H9 (cell line): ENCODE data around the gene GLCCI1. TPM values are rescaled to one million over a fixed set of nuclear protein-coding genes. Genes with fewer than 3 reads are reported as not detected.

Source experiments
- DNase-seq: peaks from one replicate; pipeline ENCODE4 v3.0.0-alpha.2; 2017
- H2AFZ ChIP-seq: one replicate; pipeline ENCODE4 v1.6.1; 2013; ENCODE audit warnings: mild to moderate bottlenecking, low read length, control low read depth, moderate library complexity
- H2AK5ac ChIP-seq: 2 replicates; pipeline ENCODE4 v1.6.1; 2013; ENCODE audit warnings: low read length, control low read depth, mixed read lengths; ENCODE audit not compliant: insufficient read length
- H2BK120ac ChIP-seq: one replicate; pipeline ENCODE4 v1.6.1; 2013; ENCODE audit warnings: low read depth, mild to moderate bottlenecking, low read length, control low read depth, inconsistent platforms; ENCODE audit not compliant: poor library complexity, severe bottlenecking
- H2BK12ac ChIP-seq: 2 replicates; pipeline ENCODE4 v1.6.1; 2013; ENCODE audit warnings: low read length, control low read depth, mixed read lengths, low read depth; ENCODE audit not compliant: insufficient read length
- H2BK15ac ChIP-seq: 2 replicates; pipeline ENCODE4 v1.6.1; 2013; ENCODE audit warnings: low read depth, low read length, control low read depth
- H2BK20ac ChIP-seq: one replicate; pipeline ENCODE4 v1.6.1; 2013; ENCODE audit warnings: low read depth, mild to moderate bottlenecking, low read length, control low read depth, inconsistent platforms; ENCODE audit not compliant: poor library complexity, severe bottlenecking
- H2BK5ac ChIP-seq: 2 replicates; pipeline ENCODE4 v1.6.1; 2013; ENCODE audit warnings: low read length, control low read depth, mixed read lengths; ENCODE audit not compliant: insufficient read length
- H3K14ac ChIP-seq: 2 replicates; pipeline ENCODE4 v1.6.1; 2013; ENCODE audit warnings: low read length, control low read depth; ENCODE audit not compliant: insufficient read depth
- H3K18ac ChIP-seq: 2 replicates; pipeline ENCODE4 v1.6.1; 2013; ENCODE audit warnings: low read depth, mild to moderate bottlenecking, mixed read lengths, low read length, control low read depth; ENCODE audit not compliant: insufficient read length
- H3K23ac ChIP-seq: 2 replicates; pipeline ENCODE4 v1.6.1; 2013; ENCODE audit warnings: low read length, control low read depth, mixed read lengths, low read depth; ENCODE audit not compliant: insufficient read length
- H3K23me2 ChIP-seq: 2 replicates; pipeline ENCODE4 v1.6.1; 2013; ENCODE audit warnings: low read depth, mild to moderate bottlenecking, mixed read lengths, low read length, control low read depth; ENCODE audit not compliant: insufficient read length, poor library complexity, severe bottlenecking
- H3K27ac ChIP-seq: 2 replicates; pipeline ENCODE4 v1.5.1; 2013; ENCODE audit warnings: low read length, control low read depth, mixed read lengths, low read depth; ENCODE audit not compliant: insufficient read length
- H3K27me3 ChIP-seq: 2 replicates; pipeline ENCODE4 v1.6.1; 2013; ENCODE audit warnings: low read length, control low read depth, inconsistent platforms; ENCODE audit not compliant: insufficient read depth
- H3K4ac ChIP-seq: 2 replicates; pipeline ENCODE4 v1.6.1; 2013; ENCODE audit warnings: low read depth, mild to moderate bottlenecking, control low read depth, inconsistent platforms, low read length, moderate library complexity
- H3K4me1 ChIP-seq: 2 replicates; pipeline ENCODE4 v1.6.1; 2013; ENCODE audit warnings: low read length, control low read depth, inconsistent platforms; ENCODE audit not compliant: insufficient read depth
- H3K4me2 ChIP-seq: 2 replicates; pipeline ENCODE4 v1.6.1; 2013; ENCODE audit warnings: low read length, control low read depth, mixed read lengths; ENCODE audit not compliant: insufficient read length, insufficient read depth
- H3K56ac ChIP-seq: 2 replicates; pipeline ENCODE4 v1.6.1; 2013; ENCODE audit warnings: low read depth, mild to moderate bottlenecking, mixed read lengths, low read length, control low read depth; ENCODE audit not compliant: insufficient read length
- H3K79me1 ChIP-seq: 2 replicates; pipeline ENCODE4 v1.6.1; 2013; ENCODE audit warnings: low read depth, mild to moderate bottlenecking, moderate library complexity, low read length, control low read depth, inconsistent platforms; ENCODE audit not compliant: insufficient read depth, poor library complexity, severe bottlenecking
- H3K79me2 ChIP-seq: 2 replicates; pipeline ENCODE4 v1.6.1; 2013; ENCODE audit warnings: low read length, control low read depth, inconsistent platforms; ENCODE audit not compliant: insufficient read depth
- H3K9ac ChIP-seq: 2 replicates; pipeline ENCODE4 v1.6.1; 2013; ENCODE audit warnings: low read length, control low read depth, mixed read lengths; ENCODE audit not compliant: insufficient read length; ENCODE audit errors: extremely low read depth
- H3K9me3 ChIP-seq: one replicate; pipeline ENCODE4 v1.6.1; 2013; ENCODE audit warnings: low read depth, low read length, inconsistent platforms; ENCODE audit not compliant: control insufficient read depth
- H3T11ph ChIP-seq: one replicate; pipeline ENCODE4 v1.6.1; 2013; ENCODE audit warnings: mild to moderate bottlenecking, low read length, control low read depth, inconsistent platforms
- H4K20me1 ChIP-seq: one replicate; pipeline ENCODE4 v1.6.1; 2013; ENCODE audit not compliant: control insufficient read depth, insufficient read length, insufficient read depth
- H4K5ac ChIP-seq: 2 replicates; pipeline ENCODE4 v1.6.1; 2013; ENCODE audit warnings: low read depth, mild to moderate bottlenecking, mixed read lengths, low read length, control low read depth; ENCODE audit not compliant: insufficient read length
- H4K8ac ChIP-seq: replicated peaks from 2 replicates; pipeline ENCODE4 v1.6.1; 2013; ENCODE audit warnings: low read length, control low read depth, mixed read lengths, low read depth; ENCODE audit not compliant: insufficient read length
- H4K91ac ChIP-seq: 2 replicates; pipeline ENCODE4 v1.6.1; 2013; ENCODE audit warnings: low read depth, mild to moderate bottlenecking, moderate library complexity, mixed read lengths, low read length, control low read depth; ENCODE audit not compliant: insufficient read length
- H3K27ac Mint-ChIP-seq, 3 experiments: 2 replicates in 2 of 3; 3 replicates in 1 of 3; pipeline ENCODE4 v1.8.0; 2020 to 2021; ENCODE audit warnings: mixed read lengths in 3 of 3, mild to moderate bottlenecking in 1 of 3, moderate library complexity in 1 of 3
- H3K27me3 Mint-ChIP-seq: 2 replicates; pipeline ENCODE4 v1.8.0; 2021; ENCODE audit warnings: low read depth, mild to moderate bottlenecking, moderate library complexity, mixed read lengths
- H3K36me3 Mint-ChIP-seq, 3 experiments: 2 replicates in 2 of 3; 3 replicates in 1 of 3; pipeline ENCODE4 v1.8.0; 2020 to 2021; ENCODE audit warnings: low read depth in 3 of 3, mixed read lengths in 3 of 3; ENCODE audit not compliant: insufficient read depth in 1 of 3
- H3K4me1 Mint-ChIP-seq, 2 experiments: 2 replicates each; pipeline ENCODE4 v1.8.0; 2020; ENCODE audit warnings: mixed read lengths in 2 of 2
- H3K4me3 Mint-ChIP-seq, 2 experiments: 2 replicates in 1 of 2; 3 replicates in 1 of 2; pipeline ENCODE4 v1.8.0; 2020 to 2021; ENCODE audit warnings: mild to moderate bottlenecking in 2 of 2, mixed read lengths in 2 of 2, moderate library complexity in 1 of 2
- H3K9me3 Mint-ChIP-seq, 2 experiments: 2 replicates in 1 of 2; 3 replicates in 1 of 2; pipeline ENCODE4 v1.8.0; 2020; ENCODE audit warnings: mild to moderate bottlenecking in 2 of 2, mixed read lengths in 2 of 2, moderate library complexity in 1 of 2
- WGBS: extraction: QIAGEN DNeasy Blood & Tissue Kit; methylation state at CpG from one replicate; pipeline ENCODE4 v1.1.7; 2013; ENCODE audit warnings: missing lambda C conversion rate, low lambda C conversion rate, mixed read lengths; ENCODE audit not compliant: insufficient read length; ENCODE audit errors: extremely low coverage; 5-methylcytosine and 5-hydroxymethylcytosine counted together
- total RNA-seq: library from RNA; stranded (reverse); gene quantifications from 2 replicates; pipeline ENCODE4 v1.2.1, GENCODE V29; 2021
- TF ChIP-seq, protein P1 (sequence below): fragments of 200-600 bp; sonication (generic); conservative IDR thresholded peaks from 3 replicates; pipeline ENCODE4 v1.8.0; 2021; ENCODE audit warnings: antibody characterized with exemption, mild to moderate bottlenecking

GLCCI1 gene
- total RNA-seq, 1 experiment from 2014 or later: 19.1 TPM

DNA sequence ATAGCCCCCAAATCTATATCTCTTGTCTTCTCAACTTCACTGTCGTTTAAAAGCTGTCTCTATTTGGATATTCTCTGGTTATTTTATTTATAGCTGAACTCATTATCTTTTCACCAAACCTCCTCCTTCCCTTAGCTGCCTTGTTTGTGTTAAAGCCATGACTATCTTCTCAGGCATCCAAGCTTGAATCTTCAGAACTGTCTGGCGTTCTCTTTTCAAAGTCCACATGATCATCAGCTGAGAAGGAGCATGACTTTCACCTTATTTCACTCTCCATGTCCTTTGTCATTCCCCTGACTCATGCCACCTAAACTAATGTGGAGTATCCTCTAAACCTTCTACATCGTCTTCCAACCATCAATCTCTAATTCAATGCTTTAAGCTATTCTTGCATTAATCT is 5.7 kb upstream of the GLCCI1 start:
- no peak overlapping the region for H2BK20ac ChIP-seq
- H2AK5ac ChIP-seq: no peak overlapping the region
- H2BK120ac ChIP-seq: no peak overlapping the region
- H2BK5ac ChIP-seq: no peak overlapping the region
- H2BK15ac ChIP-seq: no peak overlapping the region
- WGBS: no CpG with 5 or more reads among the region's 3 CpGs
- no peak overlapping the region for H2AFZ ChIP-seq
- no peak overlapping the region for H3T11ph ChIP-seq
- no peak overlapping the region for H3K23ac ChIP-seq
- no peak overlapping the region for H3K14ac ChIP-seq
- Mint-ChIP-seq H3K9me3 (no peaks in the 10 kb centered on the region), H3K4me1 (peaks cover 2 to 3% of the 10 kb centered on the region in 2 experiments; a peak in 2 of 4 replicates), H3K27me3 (no peaks in the 10 kb centered on the region), H3K27ac (no peak overlapping the region), H3K4me3 (no peak overlapping the region), H3K36me3 (no peaks in the 10 kb centered on the region)
- H3K4me2 ChIP-seq: no peak overlapping the region
- TF ChIP-seq, protein P1, sequence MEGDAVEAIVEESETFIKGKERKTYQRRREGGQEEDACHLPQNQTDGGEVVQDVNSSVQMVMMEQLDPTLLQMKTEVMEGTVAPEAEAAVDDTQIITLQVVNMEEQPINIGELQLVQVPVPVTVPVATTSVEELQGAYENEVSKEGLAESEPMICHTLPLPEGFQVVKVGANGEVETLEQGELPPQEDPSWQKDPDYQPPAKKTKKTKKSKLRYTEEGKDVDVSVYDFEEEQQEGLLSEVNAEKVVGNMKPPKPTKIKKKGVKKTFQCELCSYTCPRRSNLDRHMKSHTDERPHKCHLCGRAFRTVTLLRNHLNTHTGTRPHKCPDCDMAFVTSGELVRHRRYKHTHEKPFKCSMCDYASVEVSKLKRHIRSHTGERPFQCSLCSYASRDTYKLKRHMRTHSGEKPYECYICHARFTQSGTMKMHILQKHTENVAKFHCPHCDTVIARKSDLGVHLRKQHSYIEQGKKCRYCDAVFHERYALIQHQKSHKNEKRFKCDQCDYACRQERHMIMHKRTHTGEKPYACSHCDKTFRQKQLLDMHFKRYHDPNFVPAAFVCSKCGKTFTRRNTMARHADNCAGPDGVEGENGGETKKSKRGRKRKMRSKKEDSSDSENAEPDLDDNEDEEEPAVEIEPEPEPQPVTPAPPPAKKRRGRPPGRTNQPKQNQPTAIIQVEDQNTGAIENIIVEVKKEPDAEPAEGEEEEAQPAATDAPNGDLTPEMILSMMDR: no peak
- no peaks in the 10 kb centered on the region for H3K23me2 ChIP-seq
- DNase-seq: no peak
- H3K9ac ChIP-seq: no peak overlapping the region
- H3K4me1 ChIP-seq: no peaks in the 10 kb centered on the region
- no peaks in the 10 kb centered on the region for H3K79me2 ChIP-seq
- no peak overlapping the region for H4K91ac ChIP-seq
- H3K18ac ChIP-seq: no peak overlapping the region
- no peak overlapping the region for H4K5ac ChIP-seq
- H4K8ac ChIP-seq: no peak overlapping the region
- H3K27ac ChIP-seq: no peak overlapping the region
- no peak overlapping the region for H2BK12ac ChIP-seq
- no peaks in the 10 kb centered on the region for H4K20me1 ChIP-seq
- no peaks in the 10 kb centered on the region for H3K79me1 ChIP-seq
- H3K4ac ChIP-seq: no peak overlapping the region
- H3K9me3 ChIP-seq: no peaks in the 10 kb centered on the region
- H3K27me3 ChIP-seq: no peaks in the 10 kb centered on the region
- no peak overlapping the region for H3K56ac ChIP-seq
